ENCODE data around the gene GALNT18.
A peak's percentile ranks its signal among the peaks of the same experiment; 100 is the strongest.

GALNT18 gene

DNA sequence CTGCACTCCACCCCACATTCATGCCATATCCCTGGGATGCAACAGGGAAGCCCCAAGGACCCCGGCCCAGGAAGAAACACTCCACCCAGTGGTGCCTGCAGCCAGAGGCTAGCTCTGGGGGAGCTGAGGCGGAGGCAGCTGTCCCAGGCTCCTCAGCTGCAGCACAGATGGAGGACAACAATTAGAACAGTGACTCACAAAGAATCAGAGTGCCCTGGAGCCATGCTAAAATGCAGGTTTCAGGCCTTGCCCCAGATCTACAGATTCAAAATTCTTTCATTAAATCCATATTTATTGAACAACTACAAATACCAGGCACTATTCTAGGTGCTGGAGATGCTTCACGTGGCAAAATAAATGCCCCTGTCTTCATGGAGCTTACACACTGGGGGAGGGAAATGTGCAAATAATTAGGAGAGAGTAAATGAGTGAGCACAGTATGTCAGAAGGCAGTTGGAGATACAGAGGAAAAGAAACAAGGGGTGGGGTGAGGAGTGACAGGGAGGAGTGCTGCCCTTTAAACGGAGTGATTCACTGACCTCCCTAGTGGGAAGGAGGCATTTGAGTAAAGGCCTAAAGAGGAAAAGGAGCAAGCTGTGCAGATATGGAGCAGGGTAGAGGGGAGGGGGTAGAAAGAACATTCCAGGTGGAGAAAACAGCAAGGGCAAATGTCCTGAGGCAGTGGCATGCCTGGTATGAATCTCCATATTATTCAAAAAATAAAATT lies 195.4 kb downstream of the GALNT18 start:
- DNase-seq, result no peak

DNA sequence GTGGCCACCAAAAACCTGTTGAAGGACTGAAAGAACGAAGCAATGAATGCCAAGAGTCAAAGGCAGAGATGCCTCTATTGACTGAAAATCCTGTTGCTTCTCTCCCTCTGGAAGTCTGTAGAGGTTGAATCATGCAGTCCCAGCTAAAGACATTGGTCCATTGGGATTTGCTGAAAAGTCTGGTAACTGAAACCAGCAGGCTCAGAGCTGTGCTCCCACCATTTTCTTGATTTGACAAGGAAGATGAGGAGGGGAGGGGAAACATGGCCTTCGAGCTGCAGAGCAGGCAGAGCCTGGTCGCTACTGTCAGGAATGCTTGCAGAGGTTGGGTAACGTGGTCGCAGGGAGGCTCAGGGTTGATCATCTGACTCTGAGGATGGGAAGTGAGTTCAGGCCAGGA lies 196.0 kb downstream of the GALNT18 start:
- DNase-seq, result no peak

DNA sequence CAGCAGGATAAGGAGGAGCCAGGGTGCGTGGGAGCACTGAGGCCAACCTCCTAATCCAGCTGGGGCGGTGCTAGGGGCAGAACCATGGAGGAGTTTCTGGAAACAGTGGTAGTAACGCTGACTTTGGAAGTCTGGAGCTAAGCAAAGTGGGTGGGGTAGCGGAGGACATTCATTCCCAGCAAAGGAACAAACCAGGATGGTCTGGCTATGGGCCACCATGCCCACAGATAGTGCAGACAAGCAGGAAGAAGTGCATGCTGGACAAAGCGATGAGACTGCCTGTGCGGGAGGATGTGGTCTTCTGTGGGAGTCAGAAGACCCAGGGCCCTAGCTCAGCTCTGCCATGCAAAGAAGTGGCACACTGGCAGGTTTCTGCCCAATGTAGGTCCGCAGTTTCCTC lies 197.1 kb downstream of the GALNT18 start:
- no peak for DNase-seq

DNA sequence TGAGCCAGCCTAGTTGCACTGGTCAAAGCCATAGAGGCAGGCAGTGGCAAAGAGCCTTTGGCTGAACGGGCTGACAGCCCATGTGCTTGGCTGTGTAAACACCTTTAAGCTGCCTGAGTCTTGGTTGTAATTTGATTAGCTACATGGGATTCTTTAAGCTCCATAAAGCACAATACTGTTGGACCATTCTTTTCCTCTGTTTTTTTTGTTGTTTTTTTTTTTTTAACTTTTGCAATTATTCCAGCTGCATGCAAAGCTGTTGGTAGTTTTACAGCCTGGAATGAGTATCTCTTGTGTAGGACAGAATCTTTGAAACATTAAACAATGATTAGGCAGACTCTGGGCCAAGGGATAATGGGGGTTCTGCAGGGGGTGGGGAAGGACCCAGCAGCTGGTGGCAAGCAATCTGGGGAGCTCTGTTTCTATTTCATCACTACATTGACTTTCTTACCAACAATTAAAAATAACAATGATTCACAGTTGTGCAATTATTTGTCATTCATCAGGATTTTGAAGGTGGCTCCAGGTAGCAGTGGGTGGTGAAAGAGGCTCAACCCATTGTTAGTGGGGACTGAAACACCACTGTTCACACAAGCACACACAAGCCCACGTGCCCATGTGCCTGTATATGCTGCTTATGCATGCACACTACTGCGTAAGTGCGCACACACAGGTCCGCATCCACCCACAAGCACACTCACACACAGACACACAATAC lies 199.2 kb downstream of the GALNT18 start:
- DNase-seq, result no peak

DNA sequence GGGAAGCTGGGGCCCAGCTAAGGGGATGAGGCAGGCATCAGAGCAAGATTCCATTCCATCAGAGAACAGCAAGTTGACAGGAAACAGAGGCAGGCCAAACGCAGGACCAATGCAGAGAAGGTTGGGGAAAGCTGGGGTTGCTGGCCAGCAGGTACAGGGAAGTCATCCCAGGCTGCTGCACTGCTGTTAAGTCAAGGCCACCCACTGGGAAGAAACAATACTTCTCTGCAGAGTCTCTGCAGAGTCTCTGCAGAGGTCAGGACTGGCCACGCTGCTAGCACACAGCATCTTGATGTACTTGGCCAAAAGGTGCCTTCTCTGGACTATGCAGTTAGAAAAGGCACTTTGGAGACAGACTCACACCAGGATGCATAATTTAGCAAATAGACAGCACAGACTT lies 200.3 kb downstream of the GALNT18 start:
- DNase-seq, result no peak

DNA sequence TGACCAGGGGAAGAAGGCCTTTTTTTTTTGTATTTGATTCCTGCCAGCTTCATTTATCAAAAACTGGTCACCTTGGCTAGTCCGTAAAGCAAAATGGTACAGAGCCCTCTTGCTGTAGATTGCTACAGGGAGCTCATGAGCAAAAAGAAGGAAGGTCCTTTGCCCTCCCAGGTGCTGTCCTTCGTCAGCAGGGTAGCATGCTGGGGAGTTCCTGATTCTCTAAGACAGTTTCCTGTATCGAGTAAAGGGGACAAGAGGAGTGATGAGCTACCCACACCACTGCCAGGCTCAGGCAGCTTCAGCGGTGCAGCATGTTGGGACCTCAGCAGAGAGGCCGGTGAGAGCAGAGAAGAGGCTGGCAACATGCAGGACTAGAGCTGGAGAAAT lies 200.9 kb downstream of the GALNT18 start:
- DNase-seq, result no peak

DNA sequence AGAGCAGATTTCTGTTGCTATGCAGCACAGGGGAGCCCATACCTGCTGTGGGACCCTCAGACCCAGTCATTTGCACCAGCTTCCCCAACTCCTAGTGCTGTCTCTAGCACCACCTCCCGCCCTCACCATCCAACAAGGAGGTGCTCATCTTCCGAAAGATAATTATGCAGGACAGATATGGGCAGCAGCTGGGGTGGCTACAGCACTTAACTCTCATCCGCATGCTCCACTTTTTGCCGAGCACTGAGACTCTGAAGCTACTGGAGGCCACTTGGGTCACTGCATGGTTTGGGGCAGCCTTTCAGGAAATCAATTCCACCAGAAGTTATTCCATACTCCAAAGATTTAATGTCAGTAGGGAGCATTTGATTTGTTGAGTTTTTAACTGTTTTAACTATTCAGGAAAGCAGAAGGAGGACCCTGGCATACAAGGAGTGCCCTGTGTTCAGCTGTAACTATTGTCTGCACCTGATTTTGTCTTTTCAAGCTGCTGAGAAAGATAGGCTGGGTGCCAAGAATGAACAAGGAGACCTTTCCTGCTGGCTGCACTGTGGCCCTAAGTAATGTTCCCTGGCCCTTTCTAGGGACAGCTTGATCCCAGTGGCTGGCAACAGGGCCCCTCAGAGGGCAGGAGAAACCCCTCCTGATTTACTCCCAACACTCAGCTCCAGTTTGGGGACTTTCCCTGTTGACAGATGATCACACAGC lies 201.5 kb downstream of the GALNT18 start:
- DNase-seq, result no peak

DNA sequence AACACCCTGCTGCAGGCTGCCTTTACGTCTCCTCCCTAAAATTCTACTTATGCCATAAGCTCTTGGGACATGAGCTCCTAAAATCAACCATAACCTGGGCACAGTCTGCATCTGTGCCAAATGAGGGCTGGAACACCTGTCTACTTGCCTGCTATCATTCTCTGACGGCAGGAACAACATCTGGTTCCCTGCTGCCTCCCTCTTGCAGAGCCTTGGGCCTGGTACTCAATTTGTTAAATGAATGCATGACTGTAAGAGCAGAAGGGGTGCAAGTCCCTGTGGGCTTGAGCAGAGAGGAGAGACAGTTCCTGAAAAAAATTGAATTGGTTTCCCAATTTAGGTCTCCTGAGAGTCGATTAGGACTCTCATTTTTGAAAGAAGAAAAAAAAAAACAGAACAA lies 202.1 kb downstream of the GALNT18 start:
- DNase-seq, result no peak

DNA sequence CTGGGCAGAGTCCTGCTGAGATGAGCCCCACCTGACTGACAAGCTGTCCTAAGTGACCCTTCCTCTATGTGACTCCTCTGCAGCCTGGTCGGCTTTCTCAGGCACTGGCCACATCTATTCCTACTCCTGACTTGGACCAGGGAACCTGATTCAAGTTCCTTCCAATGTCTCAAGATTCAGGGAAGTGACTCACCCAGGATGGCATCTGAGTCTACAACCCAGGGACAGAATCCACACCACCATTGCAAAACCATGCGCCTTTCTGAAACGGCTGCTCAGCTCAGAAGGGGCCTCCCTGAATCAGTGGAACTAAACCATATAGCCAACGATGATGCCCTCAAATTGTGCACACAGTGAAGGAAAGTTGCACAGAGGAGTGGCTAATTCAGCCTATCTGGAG lies 204.9 kb downstream of the GALNT18 start:
- no peak for DNase-seq

DNA sequence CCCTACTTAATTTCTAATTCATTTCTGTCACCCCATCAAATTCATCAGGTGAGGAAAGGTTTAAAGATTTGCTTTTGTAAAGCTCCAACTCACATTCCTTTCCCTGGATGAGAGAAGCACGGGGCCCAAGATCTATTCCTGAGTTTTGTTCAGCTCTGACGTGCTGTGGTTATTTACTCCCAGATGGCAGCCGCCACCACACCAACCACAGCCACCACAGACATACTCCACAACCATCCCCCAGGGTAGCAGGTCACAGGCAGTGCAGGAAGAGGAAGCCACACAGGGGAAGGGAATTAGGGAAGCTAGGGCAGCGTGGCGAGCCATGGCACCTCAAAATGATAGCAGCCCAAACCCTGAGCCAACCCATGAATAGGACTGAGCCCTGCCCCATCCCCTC lies 205.3 kb downstream of the GALNT18 start:
- peak; percentile 12 for DNase-seq

DNA sequence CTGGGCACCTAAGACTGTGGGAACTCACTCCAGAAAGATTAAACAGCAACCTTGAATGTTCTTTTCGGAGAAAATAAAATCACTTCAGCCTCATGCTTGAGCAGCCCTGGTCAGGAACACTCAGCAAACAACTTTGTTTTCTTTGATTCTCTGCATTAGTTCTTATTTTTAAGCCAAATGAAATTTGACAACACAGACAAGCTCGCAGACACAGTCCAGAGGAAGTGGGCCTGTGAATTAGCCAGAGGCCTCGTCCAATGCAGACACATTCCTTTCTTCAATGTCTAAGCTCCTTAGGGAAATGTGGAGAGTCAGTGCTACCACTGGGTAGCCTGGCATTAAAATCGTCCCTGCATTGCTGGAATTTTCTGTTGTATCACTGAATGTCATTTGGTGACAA lies 205.9 kb downstream of the GALNT18 start:
- DNase-seq, result no peak

DNA sequence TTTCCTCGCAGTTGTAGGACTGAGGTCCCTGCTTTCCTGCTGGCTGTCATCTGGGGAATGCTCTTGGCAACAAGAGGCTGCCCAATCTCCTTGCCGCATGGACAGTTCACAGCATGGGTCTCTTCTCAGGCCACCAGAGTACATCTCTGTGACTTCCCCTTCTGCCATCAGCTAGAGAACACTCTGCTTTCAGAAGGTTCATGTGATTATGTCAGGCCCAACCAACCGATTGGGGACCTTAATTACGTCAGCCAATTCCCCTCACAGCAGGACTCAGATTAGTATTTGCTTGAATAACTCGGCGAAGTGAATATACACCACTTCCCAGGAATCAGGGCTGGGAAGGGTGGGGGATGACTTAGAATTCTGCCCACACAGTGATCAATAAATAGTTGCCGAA lies 206.8 kb downstream of the GALNT18 start:
- DNase-seq, result no peak

DNA sequence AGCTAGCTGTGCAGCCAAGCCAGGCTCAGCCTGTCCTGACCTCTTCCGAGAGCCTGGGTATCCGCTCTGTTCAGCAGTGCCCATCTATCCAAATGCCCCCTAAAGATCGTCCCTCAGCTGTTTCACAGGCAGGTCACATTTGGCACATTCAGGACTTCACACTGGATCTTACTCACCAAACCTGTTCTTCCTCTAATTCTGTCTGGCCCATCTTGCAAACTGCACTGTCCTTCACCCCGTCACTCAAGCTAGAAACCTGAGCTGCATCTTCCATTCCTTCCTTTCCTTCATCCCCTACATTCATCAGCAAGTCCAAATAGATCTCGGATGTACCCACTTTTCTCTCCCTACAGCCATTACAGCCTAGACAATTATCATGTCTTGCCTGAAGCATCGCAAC lies 208.0 kb downstream of the GALNT18 start:
- no peak for DNase-seq

DNA sequence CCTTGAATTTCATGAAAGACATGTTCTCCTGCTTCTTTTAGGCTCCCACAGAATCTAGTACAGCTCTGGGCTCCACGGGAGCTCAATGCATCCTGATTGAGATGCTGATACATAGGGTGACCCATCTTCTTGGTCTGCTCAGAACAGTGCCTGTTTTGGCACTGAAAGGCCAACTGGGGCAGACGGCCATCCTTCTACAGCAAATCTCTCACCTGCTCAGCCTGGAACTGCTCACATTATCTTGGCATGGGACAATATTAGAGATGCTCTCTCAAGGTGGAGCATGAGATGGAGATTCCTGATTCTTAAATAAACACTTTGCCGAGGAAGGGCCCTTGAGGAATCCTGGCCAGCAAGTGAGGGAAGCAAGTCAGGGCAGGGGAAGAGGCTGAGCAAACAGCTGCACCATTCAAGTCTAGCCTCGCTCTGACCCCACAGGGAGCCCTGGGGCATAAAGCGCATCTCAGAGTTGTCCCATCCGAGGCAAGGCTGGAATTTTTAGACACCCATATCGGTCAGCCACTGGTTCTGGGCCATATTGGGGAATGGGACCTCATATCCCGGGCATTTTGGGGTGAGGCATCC lies 210.3 kb downstream of the GALNT18 start:
- no peak for DNase-seq

DNA sequence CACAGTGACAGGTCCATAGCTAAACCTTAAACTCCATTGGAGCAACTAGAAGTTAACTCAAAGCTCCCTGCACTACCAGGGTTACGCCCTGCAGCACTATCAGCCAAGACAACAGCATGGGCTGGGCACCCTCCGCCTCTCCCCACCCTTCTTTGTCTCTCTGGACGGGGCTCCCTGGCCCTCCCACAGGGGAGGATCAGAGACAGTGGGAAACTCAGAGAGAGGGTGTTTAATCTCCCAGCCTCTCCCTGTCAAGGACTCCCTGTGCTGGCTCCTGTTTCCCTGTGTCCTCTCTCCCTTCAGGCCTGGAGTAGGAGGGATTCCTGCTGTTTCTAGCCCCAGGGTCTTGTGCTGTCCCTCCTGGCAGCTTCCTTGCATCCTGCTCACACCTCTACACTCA lies 211.9 kb downstream of the GALNT18 start:
- DNase-seq, result no peak

DNA sequence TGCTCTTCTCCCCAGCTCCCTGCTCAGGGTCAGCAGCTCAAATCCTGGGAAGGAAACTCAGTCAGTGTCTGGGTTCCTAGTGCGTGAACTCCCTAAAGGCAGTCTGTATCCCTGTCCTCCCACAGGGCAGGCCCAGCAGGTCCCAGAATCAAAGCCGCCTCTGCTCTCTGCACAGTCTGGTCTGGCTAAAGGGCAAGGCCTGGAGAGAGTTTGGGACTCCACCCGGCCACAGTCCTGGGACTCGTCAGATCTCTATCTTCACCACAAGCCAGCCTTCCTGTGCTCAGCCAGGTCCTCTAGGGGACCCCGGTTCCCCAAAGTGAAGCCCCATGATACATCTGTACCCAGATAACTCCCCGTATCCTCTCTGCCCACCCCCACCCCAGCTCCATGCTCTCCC lies 212.6 kb downstream of the GALNT18 start:
- no peak for DNase-seq

DNA sequence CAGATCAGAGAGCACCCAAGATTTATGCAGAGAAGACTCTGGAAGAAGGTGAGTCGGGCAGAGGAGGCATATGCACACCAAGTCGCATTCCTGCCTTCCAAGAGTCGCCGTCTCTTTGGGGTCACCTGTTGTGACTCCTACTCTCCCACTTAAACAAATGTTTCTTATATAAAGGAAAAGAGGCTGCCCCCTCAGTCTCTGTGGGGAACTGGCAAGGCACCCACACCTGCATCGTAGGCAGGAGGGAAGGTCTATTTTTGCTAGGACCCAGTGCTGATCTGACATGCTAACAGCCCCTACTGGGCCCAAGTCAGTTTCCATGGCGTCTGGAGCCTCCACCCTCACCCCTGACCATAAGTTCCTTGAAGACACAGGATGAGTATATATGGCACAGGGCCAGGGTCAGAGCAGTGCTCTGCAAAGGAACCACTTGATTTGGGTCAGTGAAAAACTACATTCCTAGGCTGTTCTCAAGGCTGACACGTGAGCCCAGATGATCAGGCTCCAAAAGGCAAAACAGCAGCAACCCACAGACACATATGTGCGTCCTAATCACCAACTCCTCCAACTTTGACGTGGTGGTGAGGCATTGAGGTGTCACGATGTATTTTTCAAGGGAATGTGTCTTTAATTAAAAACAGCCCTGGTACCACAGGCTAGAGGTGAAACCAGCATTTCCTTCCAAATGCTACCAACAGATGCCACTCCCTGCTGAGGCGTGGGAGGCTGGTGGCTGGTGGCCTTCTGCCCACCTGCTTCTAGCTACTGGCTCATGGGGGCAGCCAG lies 213.2 kb downstream of the GALNT18 start:
- no peak for DNase-seq

DNA sequence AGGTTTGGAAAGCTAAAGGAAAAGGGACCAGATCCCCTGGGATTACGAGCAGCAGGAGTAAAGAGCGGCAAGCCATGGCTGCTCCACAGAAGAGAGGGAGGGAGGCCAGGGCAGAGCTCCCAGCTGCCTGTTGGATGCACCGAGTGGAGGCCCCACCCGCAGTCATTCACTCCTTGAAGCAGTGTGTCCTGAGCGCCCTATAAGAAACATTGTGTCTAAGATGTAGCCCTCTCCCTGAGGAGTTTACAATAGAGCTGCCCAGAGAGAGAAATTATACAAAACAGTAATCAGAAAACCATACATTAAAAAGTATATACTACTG lies 214.1 kb downstream of the GALNT18 start:
- no peak for DNase-seq

DNA sequence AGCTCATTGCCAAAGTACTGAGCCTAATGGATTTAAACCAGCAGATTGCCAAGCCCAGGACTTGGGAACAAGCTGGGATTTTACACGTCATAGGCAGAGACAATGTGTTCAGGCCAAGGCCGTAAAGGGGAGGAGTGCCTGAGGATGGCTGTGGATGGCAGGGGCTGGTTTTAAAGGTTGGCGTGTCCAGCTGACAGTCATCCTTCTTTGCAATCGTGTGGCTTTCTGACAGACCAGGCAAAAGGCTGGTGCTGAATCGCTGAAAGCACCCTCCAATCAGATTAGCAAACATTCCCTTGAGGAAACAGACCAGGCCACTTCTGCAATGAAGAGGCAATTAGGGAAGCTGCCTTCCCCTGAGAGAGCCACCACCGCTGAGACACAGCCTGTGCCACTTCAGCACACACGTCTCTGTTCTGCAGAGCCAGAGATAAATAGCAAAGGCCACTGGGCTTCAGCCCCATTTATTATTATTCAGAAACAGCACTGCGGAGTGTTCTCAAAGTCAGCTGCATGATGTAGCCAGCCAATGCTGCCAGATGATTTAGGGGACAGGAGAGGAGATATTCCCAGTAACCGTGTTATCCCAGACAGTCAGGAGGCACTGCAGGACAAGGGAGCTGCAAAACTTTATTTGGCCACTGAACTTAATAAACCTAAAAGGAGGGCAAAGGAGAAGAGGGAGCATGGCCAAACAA lies 214.6 kb downstream of the GALNT18 start:
- no peak for DNase-seq

DNA sequence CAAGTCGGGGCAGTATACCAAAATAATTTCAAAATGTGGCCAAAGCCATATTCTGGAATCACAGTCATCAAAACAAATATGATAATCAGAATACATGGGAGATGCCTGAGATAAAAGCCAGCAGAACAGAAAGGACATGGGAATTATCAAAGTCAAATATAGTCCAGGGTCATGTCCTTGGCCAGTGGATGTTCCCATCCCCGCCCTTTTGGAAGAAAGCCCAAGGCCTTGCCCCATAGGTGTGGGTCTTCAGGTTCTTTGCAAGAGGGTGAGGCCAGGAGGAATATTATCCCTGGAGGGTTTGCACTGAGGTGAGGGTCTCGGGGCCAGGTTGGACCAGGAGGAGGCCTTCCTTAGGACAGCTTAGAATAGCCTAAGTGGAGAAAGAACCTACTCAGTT lies 215.2 kb downstream of the GALNT18 start:
- no peak for DNase-seq

DNA sequence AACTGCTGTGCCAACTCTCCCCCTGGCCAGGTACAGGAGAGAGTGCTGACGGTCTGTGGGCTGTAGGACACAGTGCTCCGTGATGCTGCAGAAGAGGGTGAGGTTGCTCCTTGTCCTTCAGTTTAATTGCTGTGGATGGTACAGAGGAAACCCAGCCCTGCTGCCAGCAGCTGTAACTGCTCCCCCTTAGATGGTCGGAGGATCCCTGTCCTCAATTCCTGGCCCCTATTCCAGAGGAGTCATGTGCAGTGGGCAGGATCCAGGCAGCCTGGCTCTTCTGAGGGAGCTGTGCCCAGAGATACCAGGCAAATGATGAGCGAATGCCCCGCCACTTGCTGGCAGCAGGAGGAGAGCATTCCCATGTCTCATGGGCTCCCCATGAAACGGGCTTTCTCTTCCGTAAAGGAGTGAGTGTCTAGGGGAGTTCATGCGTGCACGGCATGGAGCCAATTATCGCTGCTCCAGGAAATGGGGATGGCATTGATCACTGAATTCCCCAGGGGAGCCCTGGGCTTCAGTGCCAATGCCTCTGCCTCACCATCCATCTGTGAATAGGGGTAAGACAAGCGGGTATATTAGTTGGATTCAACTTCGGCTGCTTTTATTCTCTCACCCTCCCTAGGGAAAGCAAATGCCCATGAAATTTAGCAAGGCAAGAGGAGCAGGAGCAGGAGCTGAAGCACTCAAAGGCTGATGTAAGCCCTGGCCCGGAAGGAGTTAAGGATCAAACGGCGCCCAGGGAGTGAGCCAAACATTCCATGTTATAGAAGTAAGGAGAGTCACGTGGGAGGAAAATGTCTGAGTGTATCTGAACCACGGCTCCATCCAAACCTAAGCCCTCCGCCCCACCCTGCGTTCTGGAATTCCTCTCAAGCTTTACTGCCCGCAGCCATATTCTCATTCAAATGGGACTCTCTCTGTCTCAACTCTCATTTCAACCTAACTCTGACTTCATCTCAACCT lies 217.8 kb downstream of the GALNT18 start:
- DNase-seq, result no peak

Data from GOT3 (cell line).